ENCODE measurements around the gene C2CD4C.

DNA sequence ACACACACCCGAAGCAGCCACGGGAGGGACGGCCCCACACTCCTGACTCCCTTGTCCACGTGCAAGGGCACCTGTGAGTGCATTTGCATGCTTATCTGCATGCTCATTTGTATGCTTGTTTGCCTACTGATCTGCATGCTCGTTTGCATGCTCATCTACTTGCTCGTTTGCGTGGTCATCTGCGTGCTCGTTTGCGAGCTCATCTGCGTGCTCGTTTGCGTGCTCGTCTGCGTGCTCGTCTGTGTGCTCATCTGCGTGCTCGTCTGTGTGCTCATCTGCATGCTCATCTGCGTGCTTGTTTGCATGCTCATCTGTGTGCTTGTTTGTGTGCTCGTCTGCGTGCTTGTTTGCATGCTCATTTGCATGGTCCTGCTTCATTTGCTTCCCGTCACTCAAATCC, 28.1 kb upstream of the C2CD4C start:
- TF ChIP-seq TAF1 (IDR thresholded peaks at IDR 0.05; ENCODE audit: borderline replicate concordance, insufficient read depth, low read length) (no peak), POLR2AphosphoS5 (IDR thresholded peaks at IDR 0.05; ENCODE audit: low read depth, low read length) (no peak), FOXP2 (optimal IDR thresholded peaks at IDR 0.05; ENCODE audit: borderline replicate concordance, extremely low read depth, extremely low read length, insufficient read depth) (no peak)
- TF ChIP-seq, protein P1, sequence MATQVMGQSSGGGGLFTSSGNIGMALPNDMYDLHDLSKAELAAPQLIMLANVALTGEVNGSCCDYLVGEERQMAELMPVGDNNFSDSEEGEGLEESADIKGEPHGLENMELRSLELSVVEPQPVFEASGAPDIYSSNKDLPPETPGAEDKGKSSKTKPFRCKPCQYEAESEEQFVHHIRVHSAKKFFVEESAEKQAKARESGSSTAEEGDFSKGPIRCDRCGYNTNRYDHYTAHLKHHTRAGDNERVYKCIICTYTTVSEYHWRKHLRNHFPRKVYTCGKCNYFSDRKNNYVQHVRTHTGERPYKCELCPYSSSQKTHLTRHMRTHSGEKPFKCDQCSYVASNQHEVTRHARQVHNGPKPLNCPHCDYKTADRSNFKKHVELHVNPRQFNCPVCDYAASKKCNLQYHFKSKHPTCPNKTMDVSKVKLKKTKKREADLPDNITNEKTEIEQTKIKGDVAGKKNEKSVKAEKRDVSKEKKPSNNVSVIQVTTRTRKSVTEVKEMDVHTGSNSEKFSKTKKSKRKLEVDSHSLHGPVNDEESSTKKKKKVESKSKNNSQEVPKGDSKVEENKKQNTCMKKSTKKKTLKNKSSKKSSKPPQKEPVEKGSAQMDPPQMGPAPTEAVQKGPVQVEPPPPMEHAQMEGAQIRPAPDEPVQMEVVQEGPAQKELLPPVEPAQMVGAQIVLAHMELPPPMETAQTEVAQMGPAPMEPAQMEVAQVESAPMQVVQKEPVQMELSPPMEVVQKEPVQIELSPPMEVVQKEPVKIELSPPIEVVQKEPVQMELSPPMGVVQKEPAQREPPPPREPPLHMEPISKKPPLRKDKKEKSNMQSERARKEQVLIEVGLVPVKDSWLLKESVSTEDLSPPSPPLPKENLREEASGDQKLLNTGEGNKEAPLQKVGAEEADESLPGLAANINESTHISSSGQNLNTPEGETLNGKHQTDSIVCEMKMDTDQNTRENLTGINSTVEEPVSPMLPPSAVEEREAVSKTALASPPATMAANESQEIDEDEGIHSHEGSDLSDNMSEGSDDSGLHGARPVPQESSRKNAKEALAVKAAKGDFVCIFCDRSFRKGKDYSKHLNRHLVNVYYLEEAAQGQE (IDR thresholded peaks at IDR 0.05; ENCODE audit: insufficient read depth in 1 of 2, low read depth in 2 of 2, low read length in 2 of 2): no peak
